Measurements from ENCODE around the gene HPSE.

DNA sequence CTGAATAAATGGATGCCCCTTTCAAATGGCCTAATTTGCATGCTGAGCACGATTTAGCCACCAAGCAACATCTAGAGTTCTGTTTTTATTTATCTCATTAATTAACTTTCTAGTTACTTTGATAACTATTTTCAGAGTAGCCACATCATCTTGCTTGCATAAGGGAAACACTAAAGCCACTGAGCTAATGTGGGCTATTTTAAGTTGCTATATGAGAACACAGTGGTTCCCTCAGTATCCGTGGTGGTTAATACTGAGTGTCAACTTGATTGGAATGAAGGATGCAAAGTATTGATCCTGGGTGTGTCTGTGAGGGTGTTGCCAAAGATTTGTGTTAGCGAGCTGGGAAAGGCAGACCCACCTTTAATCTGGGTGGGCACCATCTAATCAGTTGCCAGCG, 25.4 kb upstream of the HPSE start:
- TF ChIP-seq CTCF (conservative IDR thresholded peaks at IDR 0.05 in 1 of 2, IDR thresholded peaks at IDR 0.05 in 1 of 2; ENCODE audit: extremely low read depth in 1 of 2, insufficient read depth in 1 of 2, low read depth in 1 of 2, low read length in 2 of 2) (no peak), EZH2 (IDR thresholded peaks at IDR 0.05; ENCODE audit: borderline replicate concordance, low read length) (no peak)
